Gastrocnemius medialis (tissue), 4 donors: Measurements from ENCODE around the gene PHF10. TPM values are rescaled to one million over a fixed set of nuclear protein-coding genes. Genes with fewer than 3 reads are reported as not detected.

ENCODE experiments used
- ATAC-seq, 2 donors: fragments of 150-250 bp; one replicate each; pipeline ENCODE4 v1.9.1; 2016
- DNase-seq, 2 donors: peaks; one replicate each; pipeline ENCODE4 v3.0.0-alpha.2; 2019
- H3K27ac ChIP-seq, 4 donors: fragments of 200-600 bp; sonication (generic); 1 replicate in 1 of 4; 2 replicates in 3 of 4; pipeline ENCODE4 v1.5.1; 2016 to 2018; ENCODE audit warnings: mild to moderate bottlenecking in 2 of 4, moderate library complexity in 1 of 4
- H3K27me3 ChIP-seq, 3 donors: fragments of 200-600 bp; sonication (generic) in 2 of 3; 1 replicate in 1 of 3; 2 replicates in 2 of 3; pipeline versions ENCODE4 v1.5.1 to v1.6.0; 2016 to 2019; ENCODE audit warnings: mild to moderate bottlenecking in 1 of 3, moderate library complexity in 1 of 3
- H3K36me3 ChIP-seq, 2 donors: fragments of 200-600 bp; sonication (generic) in 1 of 2; one replicate each; pipeline ENCODE4 v1.5.1; 2017 to 2018
- H3K4me1 ChIP-seq, 2 donors: fragments of 200-600 bp; sonication (generic) in 1 of 2; one replicate each; pipeline ENCODE4 v1.5.1; 2016 to 2017; ENCODE audit warnings: mild to moderate bottlenecking in 2 of 2
- H3K4me3 ChIP-seq, 4 donors: fragments of 200-600 bp; sonication (generic) in 3 of 4; 1 replicate in 1 of 4; 2 replicates in 3 of 4; pipeline ENCODE4 v1.5.1; 2016 to 2019; ENCODE audit warnings: mild to moderate bottlenecking in 2 of 4
- H3K9me3 ChIP-seq, 3 donors: fragments of 200-600 bp; sonication (generic) in 2 of 3; 1 replicate in 1 of 3; 2 replicates in 2 of 3; pipeline ENCODE4 v1.5.1; 2016 to 2019
- POLR2A ChIP-seq, 2 donors: fragments of 450-650 bp; IDR thresholded peaks; one replicate each; pipeline ENCODE4 v1.6.1; 2017; ENCODE audit warnings: antibody characterized with exemption in 2 of 2, mild to moderate bottlenecking in 2 of 2, moderate library complexity in 2 of 2
- in situ Hi-C, 4 donors: fragments of 200-750 bp; cut with MboI; loops; one replicate each; pipeline versions ENCODE4 v1.15.0 to v1.8.0; 2017; ENCODE audit warnings: low sequenced_read_pairs in 4 of 4
- intact Hi-C: fragments of 100-400 bp; cut with DNase I; formaldehyde crosslinking; loops from one replicate; pipeline ENCODE4 v1.15.1; 2023; ENCODE audit warnings: low total_unique reads
- total RNA-seq, 4 donors: library from RNA; depleted of rRNA; stranded (reverse); fragments of >200 nt; gene quantifications; one replicate each; pipeline versions ENCODE4 v1.1.0 to v1.2.3, GENCODE V29; 2016
- TF ChIP-seq, protein P1 (sequence below), 5 experiments: fragments of 450-650 bp in 3 of 5; fragments of 200-600 bp in 2 of 5; sonication (generic) in 2 of 5; IDR thresholded peaks in 4 of 5; conservative IDR thresholded peaks in 1 of 5; 1 replicate in 4 of 5; 2 replicates in 1 of 5; pipeline ENCODE4 v1.5.1; 2016 to 2019; ENCODE audit warnings: antibody characterized with exemption in 5 of 5, mild to moderate bottlenecking in 3 of 5, moderate library complexity in 3 of 5

Gene PHF10
- total RNA-seq, 4 donors from 2014 or later, result 40.1 to 58.1 (median 49.0) TPM

GRCh38 chr6:169661391-169661756 lies 62.9 kb downstream of the PHF10 start:
- Histone ChIP-seq H3K4me3 (no peak overlapping the region), H3K4me1 (no peaks in the 10 kb centered on the region), H3K36me3 (peaks cover 0 to 17% of the 10 kb centered on the region in 2 donors), H3K27ac (no peak overlapping the region), H3K9me3 (no peaks in the 10 kb centered on the region), H3K27me3 (no peaks in the 10 kb centered on the region)
- intact Hi-C loops (no loop called here), in situ Hi-C loops (no loop called here)
- DNase-seq (no peak), ATAC-seq (no peak)
- TF ChIP-seq, protein P1, sequence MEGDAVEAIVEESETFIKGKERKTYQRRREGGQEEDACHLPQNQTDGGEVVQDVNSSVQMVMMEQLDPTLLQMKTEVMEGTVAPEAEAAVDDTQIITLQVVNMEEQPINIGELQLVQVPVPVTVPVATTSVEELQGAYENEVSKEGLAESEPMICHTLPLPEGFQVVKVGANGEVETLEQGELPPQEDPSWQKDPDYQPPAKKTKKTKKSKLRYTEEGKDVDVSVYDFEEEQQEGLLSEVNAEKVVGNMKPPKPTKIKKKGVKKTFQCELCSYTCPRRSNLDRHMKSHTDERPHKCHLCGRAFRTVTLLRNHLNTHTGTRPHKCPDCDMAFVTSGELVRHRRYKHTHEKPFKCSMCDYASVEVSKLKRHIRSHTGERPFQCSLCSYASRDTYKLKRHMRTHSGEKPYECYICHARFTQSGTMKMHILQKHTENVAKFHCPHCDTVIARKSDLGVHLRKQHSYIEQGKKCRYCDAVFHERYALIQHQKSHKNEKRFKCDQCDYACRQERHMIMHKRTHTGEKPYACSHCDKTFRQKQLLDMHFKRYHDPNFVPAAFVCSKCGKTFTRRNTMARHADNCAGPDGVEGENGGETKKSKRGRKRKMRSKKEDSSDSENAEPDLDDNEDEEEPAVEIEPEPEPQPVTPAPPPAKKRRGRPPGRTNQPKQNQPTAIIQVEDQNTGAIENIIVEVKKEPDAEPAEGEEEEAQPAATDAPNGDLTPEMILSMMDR (IDR thresholded peaks at IDR 0.05 in 4 of 5, conservative IDR thresholded peaks at IDR 0.05 in 1 of 5), result no peak
- TF ChIP-seq POLR2A (IDR thresholded peaks at IDR 0.05), result no peak

GRCh38 chr6:169660751-169661390 lies 63.4 kb downstream of the PHF10 start:
- Histone ChIP-seq H3K4me3 (no peak overlapping the region), H3K27ac (no peak overlapping the region), H3K27me3 (no peaks in the 10 kb centered on the region), H3K9me3 (no peaks in the 10 kb centered on the region), H3K4me1 (no peaks in the 10 kb centered on the region), H3K36me3 (peaks cover 0 to 16% of the 10 kb centered on the region in 2 donors)
- ATAC-seq (no peak), DNase-seq (no peak)
- TF ChIP-seq, protein P1 (IDR thresholded peaks at IDR 0.05 in 4 of 5, conservative IDR thresholded peaks at IDR 0.05 in 1 of 5), result no peak
- TF ChIP-seq POLR2A (IDR thresholded peaks at IDR 0.05), result no peak
- intact Hi-C loops, result no loop called here
- in situ Hi-C loops, result no loop called here

GRCh38 chr6:169659820-169660610 lies 64.3 kb downstream of the PHF10 start:
- ATAC-seq, result no peak
- intact Hi-C loops, result loop anchor here (10.0 kb wide), 1 partner anchor 705 kb away; no protein-coding TSS in a partner anchor
- H3K36me3 ChIP-seq, result peaks cover 0 to 16% of the 10 kb centered on the region in 2 donors

DNA sequence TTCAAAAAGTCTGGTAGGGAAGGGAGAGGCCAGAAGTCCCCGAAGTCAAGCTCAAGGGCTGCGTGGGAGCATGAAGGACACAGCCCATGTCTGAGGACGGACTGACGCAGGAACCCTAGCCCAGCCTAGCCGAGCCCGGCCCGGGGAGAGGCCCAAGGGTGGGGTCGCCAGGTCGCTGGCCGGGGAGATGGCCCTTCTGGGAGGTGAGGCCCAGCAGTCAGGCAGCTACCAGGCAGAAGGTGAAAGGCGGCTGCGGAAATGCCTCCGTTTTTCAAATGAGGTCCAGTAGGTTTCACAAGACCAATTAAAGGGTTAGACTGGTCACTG lies 67.1 kb downstream of the PHF10 start:
- no peaks in the 10 kb centered on the region for H3K27me3 ChIP-seq
- H3K9me3 ChIP-seq, result no peaks in the 10 kb centered on the region
- H3K4me1 ChIP-seq, result no peaks in the 10 kb centered on the region
- ATAC-seq (no peak), DNase-seq (no peak)
- TF ChIP-seq, protein P1 (IDR thresholded peaks at IDR 0.05 in 4 of 5, conservative IDR thresholded peaks at IDR 0.05 in 1 of 5), result no peak
- TF ChIP-seq POLR2A (IDR thresholded peaks at IDR 0.05), result no peak
- no peak overlapping the region for H3K4me3 ChIP-seq
- in situ Hi-C loops, result no loop called here
- intact Hi-C loops, result loop anchor here (10.0 kb wide), 1 partner anchor 702 kb away; no protein-coding TSS in a partner anchor
- H3K36me3 ChIP-seq, result peaks cover 0 to 3% of the 10 kb centered on the region in 2 donors
- H3K27ac ChIP-seq, result no peak overlapping the region

More at GRCh38 chr6:169659820-169660610, 64.3 kb downstream of the PHF10 start:
- H3K4me3 ChIP-seq, result no peak overlapping the region
- no peak overlapping the region for H3K27ac ChIP-seq
- H3K4me1 ChIP-seq, result no peaks in the 10 kb centered on the region
- in situ Hi-C loops, result no loop called here
- no peak for DNase-seq
- TF ChIP-seq POLR2A (IDR thresholded peaks at IDR 0.05), result no peak
- TF ChIP-seq, protein P1 (IDR thresholded peaks at IDR 0.05 in 4 of 5, conservative IDR thresholded peaks at IDR 0.05 in 1 of 5), result no peak
- no peaks in the 10 kb centered on the region for H3K9me3 ChIP-seq
- no peaks in the 10 kb centered on the region for H3K27me3 ChIP-seq
